A375 (cell line): ENCODE measurements around the gene CSRP2. TPM values are rescaled to one million over a fixed set of nuclear protein-coding genes. Genes with fewer than 3 reads are reported as not detected.

Source experiments
- total RNA-seq: library from RNA; depleted of rRNA; stranded (reverse); fragments of >200 nt; shearing (Covaris generic); gene quantifications from 2 replicates; pipeline ENCODE4 v1.2.3, GENCODE V29; 2014; rRNA removed

The CSRP2 gene
- 28.1 and 28.9 TPM in 2 replicates for total RNA-seq

GRCh38 chr12:76878899-76879709, at the start of gene CSRP2:
Gene CSRP2, minus strand, starts transcription at chr12:76879019. Its CDS starts 12,759 bp downstream, at chr12:76866260.

Other genes starting within 250 kb of the CSRP2 start
- gene ZDHHC17, start 114.9 kb downstream of the CSRP2 start, total RNA-seq, result 31.6 and 50.1 TPM in 2 replicates
- 17.8 and 18.1 TPM in 2 replicates for gene E2F7, start 186.6 kb upstream of the CSRP2 start, total RNA-seq